ENCODE results near the gene SUOX.
"Not testable (repeated sequence)": the region's sequence is repeated elsewhere in the genome, so short reads cannot be mapped to it uniquely, and the experiment has no call there.

The SUOX gene

GRCh38 chr12:55972911-55973598 lies 24.0 kb upstream of the SUOX start:
- DNase-seq, result peak in 1 of 2 experiments; percentile 75
- TF ChIP-seq GATA1 (IDR thresholded peaks at IDR 0.05; ENCODE audit: low read depth, low read length) (no peak), POLR2A (IDR thresholded peaks at IDR 0.05; ENCODE audit: low read length) (no peak)

GRCh38 chr12:55973599-55974307 lies 23.3 kb upstream of the SUOX start, which contains the start of gene RAB5B:
Gene RAB5B, plus strand, starts transcription at chr12:55974078. Its CDS starts 12,883 bp downstream, at chr12:55986961.
- DNase-seq, result peak; percentile 99 to 100
- no peak for TF ChIP-seq GATA1 (IDR thresholded peaks at IDR 0.05; ENCODE audit: low read depth, low read length)
- TF ChIP-seq POLR2A (IDR thresholded peaks at IDR 0.05; ENCODE audit: low read length), result peak; percentile 93

- DNase-seq, result peak; percentile 69 to 80
- TF ChIP-seq GATA1 (IDR thresholded peaks at IDR 0.05; ENCODE audit: low read depth, low read length) (no peak), POLR2A (IDR thresholded peaks at IDR 0.05; ENCODE audit: low read length) (no peak)
Observed at GRCh38 chr12:55974308-55974730, 22.8 kb upstream of the SUOX start.

GRCh38 chr12:55978393-55978792 lies 18.7 kb upstream of the SUOX start:
- no peak for DNase-seq
- no peak for TF ChIP-seq GATA1 (IDR thresholded peaks at IDR 0.05; ENCODE audit: low read depth, low read length)

GRCh38 chr12:55979069-55979468 lies 18.0 kb upstream of the SUOX start:
- TF ChIP-seq POLR2A (IDR thresholded peaks at IDR 0.05; ENCODE audit: low read length), result no peak
- TF ChIP-seq GATA1 (IDR thresholded peaks at IDR 0.05; ENCODE audit: low read depth, low read length), result no peak
- no peak for DNase-seq

- DNase-seq, result not testable (repeated sequence)
Observed at GRCh38 chr12:55981882-55982281, 15.2 kb upstream of the SUOX start.

- no peak for TF ChIP-seq GATA1 (IDR thresholded peaks at IDR 0.05; ENCODE audit: low read depth, low read length)
- DNase-seq, result no peak
Observed at GRCh38 chr12:55982319-55982936, 14.6 kb upstream of the SUOX start.

- no peak for DNase-seq
- TF ChIP-seq POLR2A (IDR thresholded peaks at IDR 0.05; ENCODE audit: low read length) (no peak), GATA1 (IDR thresholded peaks at IDR 0.05; ENCODE audit: low read depth, low read length) (no peak)
Observed at GRCh38 chr12:55983232-55983842, 13.7 kb upstream of the SUOX start.

GRCh38 chr12:55984861-55985260 lies 12.2 kb upstream of the SUOX start:
- DNase-seq, result no peak

GRCh38 chr12:55985341-55985740 lies 11.7 kb upstream of the SUOX start:
- DNase-seq, result no peak
- TF ChIP-seq GATA1 (IDR thresholded peaks at IDR 0.05; ENCODE audit: low read depth, low read length) (no peak), POLR2A (IDR thresholded peaks at IDR 0.05; ENCODE audit: low read length) (no peak)

More at GRCh38 chr12:55984861-55985260, 12.2 kb upstream of the SUOX start:
- TF ChIP-seq GATA1 (IDR thresholded peaks at IDR 0.05; ENCODE audit: low read depth, low read length) (no peak), POLR2A (IDR thresholded peaks at IDR 0.05; ENCODE audit: low read length) (no peak)

GRCh38 chr12:55985976-55986375 lies 11.1 kb upstream of the SUOX start:
- DNase-seq, result not testable (repeated sequence)

GRCh38 chr12:55991110-55991509 lies 6.0 kb upstream of the SUOX start:
- DNase-seq, result no peak
- no peak for TF ChIP-seq POLR2A (IDR thresholded peaks at IDR 0.05; ENCODE audit: low read length)
- no peak for TF ChIP-seq GATA1 (IDR thresholded peaks at IDR 0.05; ENCODE audit: low read depth, low read length)

GRCh38 chr12:55993230-55993853 lies 3.7 kb upstream of the SUOX start:
- DNase-seq, result no peak
- TF ChIP-seq POLR2A (IDR thresholded peaks at IDR 0.05; ENCODE audit: low read length) (no peak), GATA1 (IDR thresholded peaks at IDR 0.05; ENCODE audit: low read depth, low read length) (no peak)

GRCh38 chr12:55995366-55995765 lies 1.7 kb upstream of the SUOX start:
- DNase-seq, result no peak
- TF ChIP-seq POLR2A (IDR thresholded peaks at IDR 0.05; ENCODE audit: low read length), result no peak
- no peak for TF ChIP-seq GATA1 (IDR thresholded peaks at IDR 0.05; ENCODE audit: low read depth, low read length)

All from erythroblast (primary cell).